Activated CD8-positive, alpha-beta T cell treated with anti-CD3 and anti-CD28 coated beads for 36 hours (primary cell): ENCODE results near the gene ZNF689. TPM values are rescaled to one million over a fixed set of nuclear protein-coding genes. Genes with fewer than 3 reads are reported as not detected.

Experiments used
- ATAC-seq: fragments of 200-7000 bp; cut with Tn5 transposase; one replicate; pipeline ENCODE4 v1.10.0; 2021; ENCODE audit warnings: mild to moderate bottlenecking, moderate library complexity
- CTCF ChIA-PET: fragments of 350-600 bp; sonication (Branson Sonifier 250); formaldehyde crosslinking; loops from one replicate; lab custom pipeline; 2021; ENCODE audit warnings: antibody characterized with exemption; lab: Charles Lee
- POLR2A ChIA-PET: fragments of 350-600 bp; sonication (Branson Sonifier 250); formaldehyde crosslinking; loops from one replicate; lab custom pipeline; 2021; ENCODE audit warnings: antibody characterized with exemption; lab: Charles Lee
- DNase-seq: peaks from one replicate; pipeline ENCODE4 v3.0.0-alpha.2; 2020
- H3K27ac Mint-ChIP-seq: one replicate; pipeline ENCODE4 v1.8.0; 2021; ENCODE audit warnings: mild to moderate bottlenecking, mixed read lengths
- H3K27me3 Mint-ChIP-seq: one replicate; pipeline ENCODE4 v1.8.0; 2021; ENCODE audit warnings: mixed read lengths
- H3K36me3 Mint-ChIP-seq: one replicate; pipeline ENCODE4 v1.8.0; 2021; ENCODE audit warnings: low read depth, mixed read lengths
- H3K4me1 Mint-ChIP-seq: one replicate; pipeline ENCODE4 v1.8.0; 2021; ENCODE audit warnings: low read depth, mixed read lengths
- H3K4me3 Mint-ChIP-seq: one replicate; pipeline ENCODE4 v1.8.0; 2021; ENCODE audit warnings: mild to moderate bottlenecking, moderate library complexity, mixed read lengths
- H3K9me3 Mint-ChIP-seq: one replicate; pipeline ENCODE4 v1.8.0; 2021; ENCODE audit warnings: mixed read lengths
- CTCF ChIP-seq: fragments of 200-600 bp; IDR thresholded peaks from one replicate; pipeline ENCODE4 v1.8.0; 2022; ENCODE audit warnings: antibody characterized with exemption, mild to moderate bottlenecking
- intact Hi-C: fragments of 100-400 bp; cut with micrococcal nuclease; formaldehyde crosslinking; loops from one replicate; pipeline ENCODE4 v1.10.0; 2022
- total RNA-seq, 2 experiments: library from RNA; stranded (reverse); gene quantifications; one replicate each; pipeline ENCODE4 v1.2.3, GENCODE V29; 2021

The ZNF689 gene
- total RNA-seq, 2 experiments from 2014 or later: 9.8 to 11.3 TPM

GRCh38 chr16:30604316-30604947, 5.8 kb downstream of the ZNF689 start:
- Mint-ChIP-seq H3K27ac (no peak overlapping the region), H3K36me3 (peaks cover 27% of the 10 kb centered on the region), H3K27me3 (no peaks in the 10 kb centered on the region), H3K4me3 (no peak overlapping the region), H3K9me3 (no peaks in the 10 kb centered on the region), H3K4me1 (peaks cover 12% of the 10 kb centered on the region)
- ChIA-PET POLR2A (interaction anchor here (1.1 to 1.3 kb wide), 2 partner anchors 18 to 20 kb away, joined by 3 to 4 read pairs; no protein-coding TSS in a partner anchor), CTCF (interaction anchor here (0.7 to 3.5 kb wide), 4 partner anchors 11 to 174 kb away, joined by 3 to 24 read pairs (median 8); partner anchors contain the start of gene DCTPP1)
- no peak for TF ChIP-seq CTCF
- intact Hi-C loops: no loop called here
- DNase-seq: no peak
- no peak for ATAC-seq

- intact Hi-C loops: no loop called here
- ChIA-PET CTCF (interaction anchor here (0.7 to 3.5 kb wide), 4 partner anchors 12 to 174 kb away, joined by 3 to 24 read pairs (median 4); partner anchors contain the start of gene DCTPP1), POLR2A (interaction anchor here (1.1 to 1.3 kb wide), 2 partner anchors 18 to 19 kb away, joined by 3 to 4 read pairs; no protein-coding TSS in a partner anchor)
- H3K4me3 Mint-ChIP-seq: no peak overlapping the region
- DNase-seq (no peak), ATAC-seq (no peak)
- no peak for TF ChIP-seq CTCF
- H3K27me3 Mint-ChIP-seq: no peaks in the 10 kb centered on the region
- H3K27ac Mint-ChIP-seq: no peak overlapping the region
- H3K4me1 Mint-ChIP-seq: peaks cover 10% of the 10 kb centered on the region
- H3K36me3 Mint-ChIP-seq: peaks cover 27% of the 10 kb centered on the region
- no peaks in the 10 kb centered on the region for H3K9me3 Mint-ChIP-seq
Observed at GRCh38 chr16:30603945-30604315, 6.3 kb downstream of the ZNF689 start.

- Mint-ChIP-seq H3K36me3 (peaks cover 23% of the 10 kb centered on the region), H3K4me3 (no peak overlapping the region), H3K27me3 (no peaks in the 10 kb centered on the region), H3K27ac (no peak overlapping the region), H3K9me3 (no peaks in the 10 kb centered on the region), H3K4me1 (peaks cover 9% of the 10 kb centered on the region)
- no peak for DNase-seq
- ATAC-seq: no peak
- ChIA-PET CTCF (interaction anchor here (1.0 to 6.5 kb wide), 7 partner anchors 13 to 192 kb away, joined by 3 to 39 read pairs (median 4); partner anchors contain the start of genes DCTPP1 and ZNF747), POLR2A (interaction anchor here (0.6 to 1.3 kb wide), 4 partner anchors 18 to 236 kb away, joined by 3 to 4 read pairs (median 4); no protein-coding TSS in a partner anchor)
- intact Hi-C loops: no loop called here
- TF ChIP-seq CTCF: no peak
Observed at GRCh38 chr16:30602616-30603277, 7.4 kb downstream of the ZNF689 start.

GRCh38 chr16:30601966-30602365, 8.2 kb downstream of the ZNF689 start:
- ChIA-PET CTCF (interaction anchor here (1.0 to 6.5 kb wide), 7 partner anchors 14 to 191 kb away, joined by 3 to 39 read pairs (median 4); partner anchors contain the start of genes DCTPP1 and ZNF747), POLR2A (interaction anchor here (0.6 to 1.4 kb wide), 4 partner anchors 17 to 172 kb away, joined by 3 to 4 read pairs (median 3); partner anchors contain the start of gene DCTPP1)
- no peak for DNase-seq
- H3K36me3 Mint-ChIP-seq: peaks cover 20% of the 10 kb centered on the region
- H3K4me3 Mint-ChIP-seq: no peak overlapping the region
- no peak for TF ChIP-seq CTCF
- no peak for ATAC-seq
- intact Hi-C loops: no loop called here
- H3K9me3 Mint-ChIP-seq: no peaks in the 10 kb centered on the region
- H3K27ac Mint-ChIP-seq: no peak overlapping the region
- peaks cover 4% of the 10 kb centered on the region for H3K4me1 Mint-ChIP-seq
- no peaks in the 10 kb centered on the region for H3K27me3 Mint-ChIP-seq
